Stimulated activated CD8-positive, alpha-beta memory T cell treated with anti-CD3 and anti-CD28 coated beads, Interleukin-15, amount 100 ng/mL, for 24 hours (primary cell): ENCODE data around the gene VAV2.

Experiments
- DNase-seq: peaks from one replicate; pipeline ENCODE4 v3.0.0-alpha.2; 2020; ENCODE audit warnings: low read depth

Gene VAV2

GRCh38 chr9:133835262-133835901, 156.7 kb downstream of the VAV2 start:
- DNase-seq: no peak

- DNase-seq: no peak
Measured at GRCh38 chr9:133834080-133834976, 157.8 kb downstream of the VAV2 start.

- DNase-seq: no peak
Measured at GRCh38 chr9:133833388-133834025, 158.6 kb downstream of the VAV2 start.

- no peak for DNase-seq
Measured at GRCh38 chr9:133832877-133833276, 159.2 kb downstream of the VAV2 start.

GRCh38 chr9:133830711-133831110, 161.4 kb downstream of the VAV2 start:
- no peak for DNase-seq

GRCh38 chr9:133830310-133830709, 161.8 kb downstream of the VAV2 start:
- no peak for DNase-seq

- DNase-seq: no peak
Measured at GRCh38 chr9:133828338-133828997, 163.7 kb downstream of the VAV2 start.

- DNase-seq: no peak
Measured at GRCh38 chr9:133826289-133827085, 165.6 kb downstream of the VAV2 start.

GRCh38 chr9:133825555-133826218, 166.4 kb downstream of the VAV2 start:
- DNase-seq: no peak

- no peak for DNase-seq
Measured at GRCh38 chr9:133824802-133825186, 167.3 kb downstream of the VAV2 start.

GRCh38 chr9:133824106-133824801, 167.9 kb downstream of the VAV2 start:
- no peak for DNase-seq

GRCh38 chr9:133823189-133824105, 168.7 kb downstream of the VAV2 start:
- no peak for DNase-seq

GRCh38 chr9:133822430-133823065, 169.6 kb downstream of the VAV2 start:
- no peak for DNase-seq

- DNase-seq: no peak
Measured at GRCh38 chr9:133821601-133822429, 170.3 kb downstream of the VAV2 start.

- DNase-seq: no peak
Measured at GRCh38 chr9:133819923-133820322, 172.2 kb downstream of the VAV2 start.

- no peak for DNase-seq
Measured at GRCh38 chr9:133818444-133818843, 173.7 kb downstream of the VAV2 start.

GRCh38 chr9:133815781-133816180, 176.3 kb downstream of the VAV2 start:
- no peak for DNase-seq
